Placental pericyte (primary cell): ENCODE results near the gene CDK5R1. TPM values are rescaled to one million over a fixed set of nuclear protein-coding genes. Genes with fewer than 3 reads are reported as not detected.

Experiments used
- small RNA-seq: library from RNA; depleted of rRNA; stranded (forward); fragments of <200 nt; gene quantifications from one replicate; pipeline ENCODE3, GENCODE V24; 2012; ENCODE audit warnings: low replicate concordance
- total RNA-seq: library from RNA; depleted of rRNA; stranded (reverse); fragments of >200 nt; gene quantifications from 2 replicates; pipeline ENCODE4 v1.2.3, GENCODE V29; 2012

Gene CDK5R1
- total RNA-seq: 0.44 and 1.6 TPM in 2 replicates

DNA sequence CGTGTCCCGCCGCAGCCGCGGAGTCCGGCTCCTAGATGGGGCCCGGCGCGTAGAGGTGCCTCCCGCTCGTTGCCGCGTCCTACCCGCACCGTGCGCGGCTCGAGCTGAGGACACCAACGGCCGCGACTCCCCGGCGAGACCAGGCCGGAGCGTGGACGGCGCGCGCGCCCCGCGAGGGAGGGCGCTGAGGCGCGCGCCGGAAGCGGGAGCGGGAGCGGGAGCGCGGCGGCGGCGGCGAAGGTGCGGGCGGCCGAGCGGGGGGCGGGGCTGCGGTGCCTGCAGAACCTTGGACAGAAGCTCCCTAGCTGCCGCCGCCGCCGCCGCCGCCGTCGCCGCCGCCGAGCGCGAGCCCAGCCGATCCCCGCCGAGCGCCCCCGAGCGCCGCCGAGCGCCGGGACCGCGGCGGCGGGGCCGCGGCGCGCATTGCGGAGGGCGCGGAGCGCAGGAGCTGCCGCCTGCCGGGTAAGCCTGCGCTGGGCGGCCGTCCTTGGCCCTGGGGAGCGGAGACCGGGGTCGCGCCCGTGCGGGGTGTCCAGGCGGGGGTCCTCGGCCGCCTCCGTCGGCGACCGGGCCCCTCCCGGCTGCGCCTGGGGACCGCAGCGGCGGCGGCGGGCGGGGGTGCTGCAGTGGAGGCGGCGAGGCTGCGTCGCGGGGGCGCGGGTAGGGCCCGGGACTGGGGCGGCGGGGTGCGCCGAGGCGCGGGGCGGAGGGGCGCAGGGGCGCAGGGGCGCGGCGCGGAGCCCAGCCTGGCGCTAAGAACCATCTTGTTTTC is at the start of gene CDK5R1:
Gene CDK5R1, plus strand, starts transcription at position 293 of the 772 bp plus-strand sequence. CDS start 628 bp downstream, outside the sequence.

DNA sequence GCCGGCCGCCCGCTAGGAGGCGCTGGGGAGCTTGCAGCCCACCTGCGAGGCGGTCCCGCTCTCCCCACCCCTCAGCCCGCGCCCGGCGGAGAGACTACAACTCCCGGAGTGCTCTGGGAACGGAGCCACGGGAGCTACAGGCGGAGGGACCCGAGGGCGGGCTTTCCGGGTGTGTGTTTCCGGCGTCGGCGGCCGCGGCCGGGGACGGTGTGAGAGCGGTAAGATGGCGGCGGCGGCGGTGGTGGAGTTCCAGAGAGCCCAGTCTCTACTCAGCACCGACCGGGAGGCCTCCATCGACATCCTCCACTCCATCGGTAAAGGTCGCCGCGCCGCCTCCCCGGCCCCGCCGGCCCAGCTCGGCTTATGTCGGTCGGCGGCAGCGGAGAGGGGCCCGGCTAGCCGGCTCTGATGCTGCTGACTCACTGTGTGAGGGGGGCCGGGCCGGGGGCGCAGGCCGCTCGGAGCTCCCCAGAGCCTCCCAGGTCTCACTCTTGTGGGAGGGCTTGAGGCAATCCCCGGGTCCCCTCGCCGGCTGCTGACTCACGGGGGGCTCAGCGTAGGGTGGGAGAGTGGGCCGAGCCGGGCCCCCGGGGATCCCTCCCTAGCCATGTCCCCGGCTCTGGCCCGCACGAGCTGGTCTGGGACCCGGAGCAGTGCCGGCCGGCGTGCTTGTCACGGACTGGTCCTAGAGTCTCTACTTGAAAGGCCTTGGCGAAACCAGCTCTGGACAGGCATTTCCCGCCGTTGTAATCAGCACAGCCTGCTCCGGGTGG is 42.3 kb upstream of the CDK5R1 start, which contains the start of gene PSMD11:
Gene PSMD11, plus strand, starts transcription at position 210 of the 773 bp plus-strand sequence. Its CDS starts 14 bp downstream, at position 224.

Small RNA genes within 50 kb of the gene (small RNA-seq; reads per million reads assigned to genes)
- gene RF00019: not detected

Other genes with a start within 250 kb of the CDK5R1 start
- under 0.01 TPM in 1 of 2 replicates, not detected in the other for gene RHBDL3, start 221.2 kb upstream of the CDK5R1 start, total RNA-seq
- 15.2 and 15.3 TPM in 2 replicates for gene C17orf75, start 144.8 kb upstream of the CDK5R1 start, total RNA-seq
- gene ZNF207, start 136.8 kb upstream of the CDK5R1 start, total RNA-seq: 145 and 196 TPM in 2 replicates
- gene PSMD11, start 42.5 kb upstream of the CDK5R1 start, total RNA-seq: 84.3 and 155 TPM in 2 replicates